ENCODE measurements around the gene ABCG1. TPM values are rescaled to one million over a fixed set of nuclear protein-coding genes. Genes with fewer than 3 reads are reported as not detected.

ABCG1 gene
- polyA plus RNA-seq, 2 of the 4 experiments (the other 2 are of a cell fraction), result 2.3 to 5.1 TPM

- Histone ChIP-seq H3K27ac (no peak overlapping the region), H3K4me3 (no peak overlapping the region), H3K9me3 (no peaks in the 10 kb centered on the region), H3K4me1 (no peaks in the 10 kb centered on the region), H3K4me2 (no peak overlapping the region)
- WGBS (ENCODE audit: missing lambda C conversion rate), result 14% methylated on average over 5 of the region's 9 CpGs
- FAIRE-seq, result no peak
- ChIA-PET POLR2A (no interaction called here), CTCF (no interaction called here)
- DNase-seq (ENCODE audit: low read depth in 1 of 2, low spot score in 1 of 2), result no peak
- no peak for ATAC-seq
- TF ChIP-seq HOXB13 (CRISPR knock-in tag; IDR thresholded peaks at IDR 0.05; ENCODE audit: low read depth) (no peak), SREBF2 (IDR thresholded peaks at IDR 0.05) (no peak), RFX5 (IDR thresholded peaks at IDR 0.05) (no peak), CHD4 (IDR thresholded peaks at IDR 0.05; ENCODE audit: borderline replicate concordance) (no peak), HEYL (CRISPR knock-in tag; IDR thresholded peaks at IDR 0.05) (no peak), NFE2L2 (conservative IDR thresholded peaks at IDR 0.05; ENCODE audit: low read length) (no peak), HDAC2 (IDR thresholded peaks at IDR 0.05) (no peak), HMGXB4 (CRISPR knock-in tag; IDR thresholded peaks at IDR 0.05; ENCODE audit: borderline replicate concordance) (no peak), ELK1 (IDR thresholded peaks at IDR 0.05; ENCODE audit: low read depth, low read length) (no peak)
Measured at GRCh38 chr21:42242611-42243010, 23.7 kb downstream of the ABCG1 start.

- FAIRE-seq, result no peak
- ChIA-PET POLR2A (no interaction called here), CTCF (no interaction called here)
- WGBS (ENCODE audit: missing lambda C conversion rate), result 29% methylated on average over 2 of the region's 6 CpGs
- no peaks in the 10 kb centered on the region for H3K4me1 ChIP-seq
- DNase-seq (ENCODE audit: low read depth in 1 of 2, low spot score in 1 of 2), result no peak
- H3K9me3 ChIP-seq, result no peaks in the 10 kb centered on the region
- no peak for ATAC-seq
- H3K4me2 ChIP-seq, result no peak overlapping the region
- no peak overlapping the region for H3K27ac ChIP-seq
- TF ChIP-seq NR3C1 (IDR thresholded peaks at IDR 0.05), result no peak
- no peak for TF ChIP-seq RARB (CRISPR knock-in tag; IDR thresholded peaks at IDR 0.05)
- TF ChIP-seq CBX2 (IDR thresholded peaks at IDR 0.05; ENCODE audit: borderline replicate concordance, low read depth), result no peak
- no peak for TF ChIP-seq MAZ (IDR thresholded peaks at IDR 0.05; ENCODE audit: borderline replicate concordance, low read depth, low read length)
- TF ChIP-seq ZSCAN20 (CRISPR knock-in tag; IDR thresholded peaks at IDR 0.05), result no peak
- TF ChIP-seq PHF8 (IDR thresholded peaks at IDR 0.05; ENCODE audit: borderline replicate concordance, low read depth), result no peak
- TF ChIP-seq ATOH8 (CRISPR knock-in tag; IDR thresholded peaks at IDR 0.05; ENCODE audit: low read depth), result no peak
- TF ChIP-seq ZNF302 (CRISPR knock-in tag; IDR thresholded peaks at IDR 0.05), result no peak
- no peak for TF ChIP-seq RNF2 (IDR thresholded peaks at IDR 0.05; ENCODE audit: borderline replicate concordance, low read depth)
- TF ChIP-seq CHD2 (IDR thresholded peaks at IDR 0.05; ENCODE audit: low read length, partially characterized antibody), result no peak
- no peak for TF ChIP-seq HOXB5 (CRISPR knock-in tag; IDR thresholded peaks at IDR 0.05)
- no peak for TF ChIP-seq POLR2A (IDR thresholded peaks at IDR 0.05; ENCODE audit: low read length)
- no peak for TF ChIP-seq RFX5 (IDR thresholded peaks at IDR 0.05)
- TF ChIP-seq E2F6 (IDR thresholded peaks at IDR 0.05; ENCODE audit: borderline replicate concordance, low read depth), result no peak
- TF ChIP-seq HES2 (IDR thresholded peaks at IDR 0.05), result no peak
- no peak for TF ChIP-seq JUNB (IDR thresholded peaks at IDR 0.05)
- no peak overlapping the region for H3K4me3 ChIP-seq
Measured at GRCh38 chr21:42243026-42243425, 24.1 kb downstream of the ABCG1 start.
